ELR (cell line): ENCODE measurements around the gene DHRS12.

Source experiments
- DNase-seq: peaks from one replicate; pipeline ENCODE4 v3.0.0-alpha.2; 2015; ENCODE audit warnings: low read depth

Gene DHRS12

DNA sequence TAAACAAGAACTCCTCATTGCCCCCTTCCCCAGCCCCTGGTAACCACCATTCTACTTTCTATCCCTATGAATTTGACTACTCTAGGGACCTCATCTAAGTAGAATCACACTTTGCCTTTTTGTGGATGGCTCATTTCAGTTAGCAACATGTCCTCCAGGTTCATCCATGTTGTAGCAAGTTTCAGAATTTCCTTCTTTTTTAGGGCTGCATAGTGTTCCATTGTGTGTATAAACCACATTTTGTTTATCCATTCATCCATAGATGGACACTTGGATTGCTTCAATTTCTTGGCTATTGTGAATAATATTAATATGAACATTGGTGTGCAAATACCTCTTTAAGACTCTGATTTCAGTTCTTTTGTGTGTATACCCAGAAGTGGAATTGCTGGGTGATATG, 4.8 kb upstream of the DHRS12 start:
- DNase-seq = no peak

DNA sequence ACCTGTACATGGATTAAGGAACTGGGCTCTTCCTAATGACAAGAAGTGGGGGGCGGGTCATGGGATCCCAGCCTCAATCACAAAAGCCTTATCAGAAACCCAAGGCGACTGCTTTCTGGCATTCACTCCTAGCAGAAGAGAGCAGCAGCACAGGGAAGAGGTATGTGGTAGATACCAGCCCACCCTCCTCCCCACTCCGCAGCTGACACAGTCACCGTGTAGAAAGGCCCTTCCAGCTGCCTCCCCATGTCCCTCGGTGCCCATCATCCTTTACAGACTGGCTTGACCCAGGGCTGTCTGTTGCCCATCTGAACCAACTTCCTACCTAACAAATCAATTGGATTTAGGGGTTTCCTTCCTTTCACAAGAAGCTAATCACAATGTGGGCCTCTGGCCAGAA, 3.1 kb upstream of the DHRS12 start:
- DNase-seq = no peak

GRCh38 chr13:51806566-51806965, 2.6 kb upstream of the DHRS12 start:
- DNase-seq = no peak

DNA sequence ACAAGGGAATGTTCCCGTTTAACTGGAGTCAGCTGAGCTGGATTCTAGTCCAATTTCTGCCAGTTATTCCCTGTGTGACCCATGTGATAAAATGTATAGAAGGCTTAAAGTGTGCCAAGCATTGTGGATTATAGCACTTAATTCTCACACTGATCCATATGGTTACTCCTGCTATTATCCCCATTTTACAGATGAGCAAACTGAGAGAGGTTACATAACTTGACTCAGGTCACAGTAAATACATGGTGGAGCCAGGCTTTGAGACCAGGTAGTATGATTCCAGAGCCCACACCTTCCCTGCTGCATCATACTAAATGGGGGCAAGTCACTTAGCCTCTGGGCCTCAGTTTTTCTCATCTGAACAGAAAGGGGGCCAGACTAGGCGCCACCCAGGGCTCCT, 2.0 kb upstream of the DHRS12 start:
- no peak for DNase-seq

GRCh38 chr13:51805313-51805712, 1.4 kb upstream of the DHRS12 start:
- DNase-seq = no peak

DNA sequence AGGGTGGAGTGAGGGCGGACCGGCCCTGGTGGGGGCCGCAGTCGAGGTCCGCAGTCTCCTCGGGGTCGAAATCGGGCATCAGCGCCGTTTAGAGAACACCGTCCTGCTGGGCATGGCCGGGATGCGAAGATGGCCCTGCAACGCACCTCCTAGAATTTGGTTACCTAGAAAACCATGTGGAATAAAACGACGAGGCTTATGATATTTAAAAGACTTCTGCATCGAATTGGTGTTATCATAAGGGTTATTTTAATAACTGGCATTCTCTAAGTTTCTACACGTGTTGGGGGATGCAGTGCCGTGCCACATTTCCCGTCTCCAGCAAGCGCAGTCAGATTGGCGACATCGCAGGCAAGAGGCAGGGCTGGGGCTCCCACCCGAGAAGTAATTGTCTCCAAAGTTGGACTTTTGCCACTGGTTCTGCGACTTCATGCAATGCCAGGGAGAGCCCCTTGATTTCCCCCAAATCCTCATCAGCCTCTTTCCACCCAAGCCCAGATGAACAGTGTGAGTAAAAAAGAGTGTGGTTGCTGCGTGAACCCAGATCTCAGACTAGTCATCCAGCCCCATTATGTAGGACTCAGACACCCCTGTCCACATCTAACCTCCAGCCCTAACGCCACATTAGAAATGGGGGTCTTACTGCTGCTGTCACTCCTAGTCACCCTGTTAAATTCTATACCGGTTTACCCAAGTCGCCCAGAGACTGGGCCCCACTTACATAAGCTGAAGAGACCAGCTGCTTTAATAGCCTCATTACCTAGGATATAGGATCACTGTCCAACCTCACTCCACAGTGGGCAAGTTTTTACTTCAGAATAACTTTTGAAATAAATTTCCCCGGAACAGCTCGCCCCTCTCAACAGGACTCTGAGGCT, 571 bp upstream of the DHRS12 start:
- no peak for DNase-seq

DNA sequence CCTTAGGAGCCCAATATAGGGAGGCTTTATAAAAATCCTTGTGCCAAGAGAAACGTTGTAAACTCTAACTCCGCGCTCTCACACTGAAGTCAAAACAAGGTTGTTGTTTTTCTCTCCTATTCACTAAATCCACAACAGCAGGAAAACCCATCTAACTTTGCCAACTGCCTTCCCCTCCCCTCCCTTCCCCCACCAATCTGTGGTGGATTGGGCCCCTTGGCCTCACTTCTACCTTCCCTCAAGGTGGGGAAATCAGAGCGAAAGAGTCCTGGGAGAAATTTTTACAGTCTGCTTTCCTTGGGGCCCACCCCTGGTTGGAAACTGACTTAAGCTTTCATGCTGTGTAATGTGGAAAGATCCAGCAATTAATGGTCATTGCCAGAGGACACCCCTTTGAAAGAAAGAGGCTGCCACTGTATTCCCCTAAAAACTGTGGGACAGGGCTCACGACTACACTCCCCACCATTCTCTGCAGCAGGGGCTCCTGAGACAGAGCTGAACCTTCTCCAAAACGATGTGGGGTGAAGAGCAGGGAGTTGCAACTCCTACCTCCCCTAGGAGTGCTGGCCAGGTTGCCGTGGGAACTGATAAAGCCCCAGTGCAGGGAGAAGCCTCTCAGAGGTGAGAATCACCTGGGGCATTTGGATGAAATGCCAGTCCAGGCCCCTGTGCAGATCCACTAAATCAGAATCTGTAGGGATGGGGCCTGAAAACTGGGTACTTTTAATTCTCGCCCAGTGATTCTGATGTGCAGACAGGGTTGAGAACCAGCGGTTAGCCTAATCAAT, 1.1 kb downstream of the DHRS12 start:
- no peak for DNase-seq

DNA sequence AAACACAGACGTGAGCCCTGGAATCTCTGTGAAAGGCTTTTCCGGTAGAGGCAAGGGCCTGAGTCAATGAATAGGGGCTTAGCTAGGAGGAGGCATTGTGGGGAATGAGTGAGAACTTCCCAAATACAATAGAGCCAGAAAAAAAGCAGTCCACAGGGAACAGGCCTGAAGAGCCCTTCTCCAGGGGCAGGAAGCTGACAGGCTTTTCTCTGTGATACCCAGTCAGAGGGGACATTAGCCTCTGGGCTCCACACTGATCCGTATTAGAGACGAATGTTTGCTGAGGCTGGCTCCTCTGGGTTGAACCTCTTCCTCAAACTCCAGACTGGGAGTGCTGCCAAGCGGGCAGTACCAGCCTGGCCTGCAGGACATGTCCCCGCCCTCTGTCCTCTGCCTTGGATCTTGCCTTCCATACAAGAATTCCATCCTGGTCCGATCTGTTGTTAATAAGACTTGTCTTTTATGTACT, 2.3 kb downstream of the DHRS12 start:
- no peak for DNase-seq

DNA sequence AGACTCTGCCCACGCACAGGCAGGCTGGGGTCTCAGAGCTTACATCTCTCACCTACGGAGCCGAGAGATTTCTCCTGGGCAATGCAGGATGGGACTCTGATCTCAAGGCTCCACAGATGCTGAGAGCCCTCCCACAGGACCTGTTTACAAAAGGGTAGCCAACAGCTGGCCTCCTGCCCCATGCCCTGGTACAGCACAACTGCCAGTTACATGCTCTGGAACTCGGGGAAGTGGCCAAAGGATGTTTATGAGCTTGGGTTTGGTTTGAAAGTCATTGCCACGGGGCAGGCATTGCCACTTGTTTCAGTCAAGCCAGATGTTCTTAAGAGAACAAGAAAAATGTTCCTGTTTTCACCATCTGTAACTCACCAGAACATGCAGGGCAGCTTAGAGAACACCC, 3.5 kb downstream of the DHRS12 start:
- DNase-seq = no peak

GRCh38 chr13:51799261-51799660, 4.7 kb downstream of the DHRS12 start:
- DNase-seq = no peak

DNA sequence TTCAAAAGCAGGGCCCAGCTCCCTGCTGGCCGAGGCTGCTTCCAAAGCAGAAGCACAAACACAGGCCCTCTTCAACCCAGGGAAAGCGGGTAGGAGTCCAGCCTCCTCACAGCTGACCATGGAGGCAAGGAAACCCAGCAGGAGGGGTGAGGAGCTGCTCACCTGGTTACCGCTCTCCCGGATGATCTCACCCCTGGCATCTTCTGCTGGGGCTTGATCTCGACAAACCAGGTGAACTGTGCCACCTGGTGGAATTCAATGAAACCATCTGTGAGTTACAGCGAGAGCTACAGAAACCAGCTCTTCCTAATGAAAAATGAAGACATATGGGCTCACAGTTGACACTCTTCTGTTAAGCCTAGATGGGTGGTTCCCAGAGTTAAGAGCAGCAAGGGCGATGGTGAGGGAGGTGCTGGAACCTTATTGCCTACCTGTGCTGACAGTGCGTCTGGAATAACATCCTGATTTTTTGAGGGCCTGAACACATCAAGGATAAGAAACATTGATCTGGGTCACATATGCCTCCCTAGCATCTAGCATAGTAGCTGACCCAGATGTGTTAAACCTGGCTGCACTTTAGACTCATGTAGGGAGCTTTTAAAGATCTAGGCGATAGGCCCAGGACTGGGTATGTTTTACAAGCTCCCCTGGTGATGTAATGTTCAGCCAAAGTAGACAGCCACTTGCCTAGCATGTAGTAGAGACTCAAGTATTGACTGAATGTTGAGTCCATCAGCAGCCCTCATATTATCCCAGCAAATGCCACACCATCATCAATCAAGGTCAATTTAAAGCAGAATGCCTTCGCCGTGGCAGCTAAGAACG, 6.1 kb downstream of the DHRS12 start:
- DNase-seq = peak; percentile 64

GRCh38 chr13:51796546-51796945, 7.4 kb downstream of the DHRS12 start:
- no peak for DNase-seq

DNA sequence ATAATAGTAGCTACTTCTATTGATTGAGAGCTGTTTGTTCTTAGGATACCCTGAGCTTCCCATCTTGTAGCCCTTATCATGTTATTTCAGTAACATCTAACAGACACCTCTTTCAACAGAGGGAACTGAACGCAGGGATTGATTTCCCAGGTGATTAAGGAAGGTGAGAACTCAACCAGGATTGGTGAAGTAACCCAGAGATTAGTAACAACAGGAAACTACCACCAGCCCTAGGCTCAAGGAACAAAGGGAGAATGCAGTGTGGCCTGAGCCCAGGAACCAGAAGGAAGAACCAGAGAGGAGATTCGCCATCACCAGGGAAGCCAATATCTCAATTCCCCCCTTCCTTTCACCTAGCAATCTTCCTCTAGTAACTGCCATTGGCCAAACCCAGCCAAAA, 8.5 kb downstream of the DHRS12 start:
- DNase-seq = no peak

- no peak for DNase-seq
These were observed 9.0 kb downstream of the DHRS12 start for GRCh38 chr13:51794964-51795363.

- DNase-seq = peak; percentile 87
These were observed 10.2 kb downstream of the DHRS12 start for GRCh38 chr13:51793570-51794271.

GRCh38 chr13:51786425-51787265, 17.3 kb downstream of the DHRS12 start:
- DNase-seq = no peak

GRCh38 chr13:51785712-51786424, 18.1 kb downstream of the DHRS12 start:
- peak; percentile 55 for DNase-seq

DNA sequence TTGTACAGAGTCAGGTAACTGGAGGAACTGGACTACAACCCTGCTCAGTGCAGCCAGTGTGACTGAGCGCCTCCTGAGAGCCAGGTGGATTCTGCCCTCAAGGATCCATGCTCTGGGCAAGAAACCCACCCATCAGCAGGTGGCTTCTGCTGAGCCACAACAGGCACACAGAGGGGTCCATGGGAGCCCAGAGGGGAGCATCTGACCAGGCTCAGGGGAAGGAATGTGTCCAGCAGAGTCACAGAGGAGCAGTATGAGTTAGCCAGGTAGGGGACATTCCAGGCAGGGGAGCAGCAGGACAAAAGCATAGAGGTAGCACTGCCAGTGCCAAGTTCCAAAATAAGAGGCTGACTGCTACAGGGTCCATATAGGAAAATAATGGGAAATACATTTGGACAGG, 19.9 kb downstream of the DHRS12 start:
- DNase-seq = no peak

DNA sequence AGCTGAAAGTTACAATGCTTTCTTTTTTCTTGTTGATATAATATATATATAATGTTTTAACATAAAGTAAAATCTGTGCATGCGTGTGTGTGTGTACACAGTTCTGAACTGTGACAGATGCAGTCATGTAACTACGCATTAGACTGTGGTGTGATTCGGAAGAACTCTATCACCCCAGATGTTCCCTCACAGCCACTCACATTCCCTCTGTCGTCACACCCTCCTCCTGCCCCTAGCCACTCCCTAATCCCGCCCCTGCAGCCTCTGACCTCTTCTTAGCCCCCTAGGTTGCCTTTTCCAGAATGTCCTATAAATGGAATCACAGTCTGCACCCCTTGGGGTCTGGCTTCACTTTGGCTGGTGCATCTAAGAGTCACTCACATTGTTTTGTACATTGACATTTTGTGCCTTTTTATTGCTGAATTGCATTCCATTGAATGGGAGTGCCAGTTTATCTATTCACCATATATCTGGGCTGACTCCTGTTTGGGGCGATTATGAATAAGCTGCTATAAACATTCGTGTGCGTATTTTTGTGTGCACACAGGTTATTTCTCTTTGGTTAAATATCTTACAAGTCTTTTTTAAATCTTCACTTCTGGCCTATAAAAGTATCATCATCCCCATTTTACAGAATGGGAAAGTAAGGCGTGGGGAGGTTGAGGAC, 20.4 kb downstream of the DHRS12 start:
- no peak for DNase-seq
